Kidney epithelial cell (primary cell): Measurements from ENCODE around the gene SEMA5B. TPM values are rescaled to one million over a fixed set of nuclear protein-coding genes. Genes with fewer than 3 reads are reported as not detected.

ENCODE experiments used
- DNase-seq: peaks from one replicate; pipeline ENCODE4 v3.0.0-alpha.2; 2010; ENCODE audit warnings: low read depth
- H3K27me3 ChIP-seq: 2 replicates; pipeline ENCODE4 v1.6.0; 2011; ENCODE audit warnings: low read length; ENCODE audit not compliant: control insufficient read depth, insufficient read depth
- H3K36me3 ChIP-seq: 2 replicates; pipeline ENCODE4 v1.5.1; 2011; ENCODE audit warnings: low read length; ENCODE audit not compliant: control insufficient read depth, insufficient read depth
- H3K4me3 ChIP-seq: 2 replicates; pipeline ENCODE4 v1.5.1; 2011; ENCODE audit warnings: low read depth, mild to moderate bottlenecking, control low read depth, low read length
- total RNA-seq: library from RNA; depleted of rRNA; stranded (reverse); fragments of >200 nt; gene quantifications from 2 replicates; pipeline ENCODE4 v1.2.3, GENCODE V29; 2015
- TF ChIP-seq, protein P1 (sequence below): IDR thresholded peaks from 2 replicates; pipeline ENCODE4 v1.5.1; 2011; ENCODE audit warnings: mild to moderate bottlenecking, moderate library complexity, low read length, control low read depth, inconsistent platforms; ENCODE audit not compliant: insufficient read depth, poor library complexity, severe bottlenecking

Gene SEMA5B
- total RNA-seq, 1 donor from 2014 or later = not detected

DNA sequence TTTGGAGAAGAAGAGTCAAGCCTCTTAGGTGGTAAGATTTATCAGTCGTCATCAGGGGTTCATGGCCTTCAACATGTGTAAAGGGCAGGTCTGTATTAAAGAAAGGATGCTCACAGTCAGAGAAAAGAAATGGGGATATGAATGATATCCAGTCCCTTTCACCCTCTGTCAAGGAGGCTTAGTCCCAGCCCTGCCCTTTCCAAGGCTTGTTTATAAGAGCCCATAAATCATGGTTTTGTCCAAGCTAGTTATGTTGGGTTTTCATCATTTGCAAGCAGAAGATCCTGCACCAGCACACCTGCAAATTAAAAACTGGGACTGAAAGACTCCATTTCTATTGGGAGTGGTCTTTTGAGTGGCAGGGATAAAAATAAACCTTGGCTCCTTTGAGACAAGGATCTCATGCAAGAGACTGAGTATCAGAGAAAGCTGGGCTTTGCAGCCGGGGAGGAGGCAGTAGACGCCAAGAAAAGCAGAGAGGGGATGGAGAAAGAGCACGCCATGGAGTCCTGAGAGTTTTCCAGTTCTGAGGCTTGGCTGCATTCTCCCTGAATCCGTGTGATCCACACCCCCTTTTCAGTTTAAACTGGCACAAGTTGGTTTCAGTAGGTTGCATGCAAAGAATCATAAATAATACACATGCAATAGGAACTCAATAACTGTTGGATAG is 26.7 kb upstream of the SEMA5B start:
- no peak overlapping the region for H3K4me3 ChIP-seq
- TF ChIP-seq, protein P1, sequence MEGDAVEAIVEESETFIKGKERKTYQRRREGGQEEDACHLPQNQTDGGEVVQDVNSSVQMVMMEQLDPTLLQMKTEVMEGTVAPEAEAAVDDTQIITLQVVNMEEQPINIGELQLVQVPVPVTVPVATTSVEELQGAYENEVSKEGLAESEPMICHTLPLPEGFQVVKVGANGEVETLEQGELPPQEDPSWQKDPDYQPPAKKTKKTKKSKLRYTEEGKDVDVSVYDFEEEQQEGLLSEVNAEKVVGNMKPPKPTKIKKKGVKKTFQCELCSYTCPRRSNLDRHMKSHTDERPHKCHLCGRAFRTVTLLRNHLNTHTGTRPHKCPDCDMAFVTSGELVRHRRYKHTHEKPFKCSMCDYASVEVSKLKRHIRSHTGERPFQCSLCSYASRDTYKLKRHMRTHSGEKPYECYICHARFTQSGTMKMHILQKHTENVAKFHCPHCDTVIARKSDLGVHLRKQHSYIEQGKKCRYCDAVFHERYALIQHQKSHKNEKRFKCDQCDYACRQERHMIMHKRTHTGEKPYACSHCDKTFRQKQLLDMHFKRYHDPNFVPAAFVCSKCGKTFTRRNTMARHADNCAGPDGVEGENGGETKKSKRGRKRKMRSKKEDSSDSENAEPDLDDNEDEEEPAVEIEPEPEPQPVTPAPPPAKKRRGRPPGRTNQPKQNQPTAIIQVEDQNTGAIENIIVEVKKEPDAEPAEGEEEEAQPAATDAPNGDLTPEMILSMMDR = no peak
- no peak for DNase-seq
- peaks cover 2% of the 10 kb centered on the region for H3K27me3 ChIP-seq
- H3K36me3 ChIP-seq = no peaks in the 10 kb centered on the region

DNA sequence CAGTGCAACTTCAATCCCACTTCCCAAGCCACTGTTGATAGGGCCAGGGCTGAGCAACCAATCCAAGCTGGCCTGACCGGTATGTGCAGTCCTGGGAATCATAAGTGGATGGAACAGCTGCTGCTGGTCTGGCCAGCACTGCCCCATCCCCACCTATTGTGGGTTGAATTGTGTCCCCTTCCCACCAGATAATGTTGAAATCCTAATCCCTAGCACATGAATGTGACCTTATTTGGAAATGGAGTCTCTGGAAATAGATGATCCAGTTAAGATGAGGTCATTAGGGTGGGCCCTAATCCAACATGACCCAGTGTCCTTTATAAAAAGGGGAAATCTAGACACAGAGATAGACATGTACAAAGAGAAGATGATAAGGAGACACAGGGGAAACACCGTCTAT is 25.5 kb upstream of the SEMA5B start:
- H3K27me3 ChIP-seq = peaks cover 2% of the 10 kb centered on the region
- no peak overlapping the region for H3K4me3 ChIP-seq
- no peak for DNase-seq
- TF ChIP-seq, protein P1 = no peak
- H3K36me3 ChIP-seq = no peaks in the 10 kb centered on the region

DNA sequence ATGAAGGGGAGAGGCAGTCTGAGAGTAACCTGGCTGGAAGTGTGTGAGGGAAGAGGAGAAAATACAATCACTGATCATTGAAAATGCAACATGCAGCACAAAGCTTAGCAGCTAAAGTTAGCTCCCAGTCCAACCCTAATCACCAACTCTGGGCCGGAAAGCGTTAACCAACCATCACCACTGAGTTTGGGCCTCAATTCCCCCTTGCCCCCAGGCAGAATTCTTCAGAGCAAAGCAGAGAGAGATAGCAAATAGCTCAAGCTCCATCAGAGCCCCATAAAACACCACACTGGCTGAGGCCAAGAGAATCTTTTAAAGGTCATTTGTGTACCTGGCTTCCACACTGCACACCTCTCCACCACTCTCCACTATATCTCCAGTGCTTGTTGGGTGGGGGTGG is 23.1 kb upstream of the SEMA5B start:
- peaks cover 2% of the 10 kb centered on the region for H3K27me3 ChIP-seq

DNA sequence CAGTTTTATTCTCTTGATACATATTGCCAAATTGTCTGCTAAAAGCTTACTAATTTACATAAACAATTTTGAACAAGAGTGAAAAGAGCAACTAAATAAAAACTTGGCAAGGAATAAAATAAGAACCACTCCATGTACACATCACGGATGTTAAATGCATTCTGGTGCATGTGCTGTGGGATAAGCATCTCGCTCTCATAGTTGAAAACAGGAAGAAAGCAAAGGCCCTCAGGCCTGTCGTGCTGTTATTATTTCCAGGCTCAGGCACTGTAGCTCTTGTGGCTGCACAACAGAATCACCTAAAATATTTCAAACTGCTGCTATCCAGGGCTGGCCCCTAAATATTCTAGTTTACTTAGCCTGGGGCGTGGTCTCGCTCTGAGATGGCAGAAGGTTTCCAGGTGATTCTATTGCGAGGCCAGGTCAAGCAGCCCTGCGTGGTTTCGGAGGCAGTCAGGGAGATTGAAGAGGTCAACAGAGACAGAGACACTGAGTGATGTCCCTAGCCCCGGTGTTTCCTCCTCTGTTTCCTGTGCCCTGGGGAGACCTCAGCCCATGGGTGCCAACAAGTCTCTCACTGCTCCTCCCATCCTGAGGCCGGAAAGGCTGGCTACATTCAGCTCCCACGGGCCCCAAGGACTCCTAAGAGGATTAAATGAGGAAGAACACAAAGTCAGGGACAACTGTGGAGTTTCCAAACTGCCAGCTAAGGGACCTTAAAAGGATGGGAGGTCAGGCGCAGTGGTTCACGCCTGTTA is 21.1 kb upstream of the SEMA5B start:
- no peak overlapping the region for H3K4me3 ChIP-seq
- H3K27me3 ChIP-seq = peaks cover 2% of the 10 kb centered on the region
- no peaks in the 10 kb centered on the region for H3K36me3 ChIP-seq
- no peak for DNase-seq
- TF ChIP-seq, protein P1 = no peak

More for the DNA sequence above, 23.1 kb upstream of the SEMA5B start:
- TF ChIP-seq, protein P1 = no peak
- Histone ChIP-seq H3K36me3 (no peaks in the 10 kb centered on the region), H3K4me3 (no peak overlapping the region)
- no peak for DNase-seq

DNA sequence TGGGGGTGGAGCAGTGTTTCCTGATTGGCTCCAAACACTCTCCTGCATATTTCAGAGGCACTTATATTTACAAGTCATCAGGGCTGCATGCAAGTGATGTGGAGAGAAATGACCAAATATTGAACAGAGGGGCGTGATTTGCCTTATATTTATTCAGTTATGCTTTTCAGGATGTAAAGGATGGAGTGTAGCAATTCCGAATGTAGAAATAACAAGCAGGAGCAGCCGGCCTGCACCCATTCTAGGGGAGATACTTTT is 19.4 kb upstream of the SEMA5B start:
- Histone ChIP-seq H3K36me3 (no peaks in the 10 kb centered on the region), H3K4me3 (no peak overlapping the region), H3K27me3 (peaks cover 3% of the 10 kb centered on the region)
- TF ChIP-seq, protein P1 = no peak
- no peak for DNase-seq
